ENCODE data around the gene C1S.
"Not testable (repeated sequence)": the region's sequence is repeated elsewhere in the genome, so short reads cannot be mapped to it uniquely, and the experiment has no call there.

C1S gene

GRCh38 chr12:7107181-7107580, 46.7 kb downstream of the C1S start:
- not testable (repeated sequence) for DNase-seq

- DNase-seq, result no peak
Measured at GRCh38 chr12:7107636-7108002, 47.1 kb downstream of the C1S start.

GRCh38 chr12:7108003-7108795, 47.7 kb downstream of the C1S start:
- peak; percentile 76 for DNase-seq

- DNase-seq, result peak; percentile 94
Measured at GRCh38 chr12:7108796-7109571, 48.5 kb downstream of the C1S start, which contains the start of gene C1RL. Gene C1RL (minus strand): TSS chr12:7109214. CDS start chr12:7109180, 34 bp downstream.

- no peak for DNase-seq
Measured at GRCh38 chr12:7109572-7109920, 49.0 kb downstream of the C1S start.

- no peak for DNase-seq
Measured at GRCh38 chr12:7110661-7111060, 50.1 kb downstream of the C1S start.

- DNase-seq, result no peak
Measured at GRCh38 chr12:7112041-7112440, 51.5 kb downstream of the C1S start.

- DNase-seq, result peak; percentile 85
Measured at GRCh38 chr12:7113389-7113871, 52.9 kb downstream of the C1S start.

- DNase-seq, result no peak
Measured at GRCh38 chr12:7114008-7114407, 53.5 kb downstream of the C1S start.

GRCh38 chr12:7114851-7115250, 54.3 kb downstream of the C1S start:
- no peak for DNase-seq

- no peak for DNase-seq
Measured at GRCh38 chr12:7116196-7116595, 55.7 kb downstream of the C1S start.

GRCh38 chr12:7116916-7117315, 56.4 kb downstream of the C1S start:
- DNase-seq, result no peak

GRCh38 chr12:7117670-7118069, 57.2 kb downstream of the C1S start:
- DNase-seq, result no peak

GRCh38 chr12:7118881-7119280, 58.4 kb downstream of the C1S start:
- DNase-seq, result no peak

- no peak for DNase-seq
Measured at GRCh38 chr12:7120166-7120565, 59.6 kb downstream of the C1S start.

Measured in NCI-H2171 (cell line).